GM10847 (cell line): Measurements from ENCODE around the gene BHLHE23.

ENCODE experiments used
- POLR2A ChIP-seq: IDR thresholded peaks from 2 replicates; pipeline ENCODE4 v1.6.1; 2011; ENCODE audit not compliant: insufficient read length; ENCODE audit errors: extremely low read depth

BHLHE23 gene

DNA sequence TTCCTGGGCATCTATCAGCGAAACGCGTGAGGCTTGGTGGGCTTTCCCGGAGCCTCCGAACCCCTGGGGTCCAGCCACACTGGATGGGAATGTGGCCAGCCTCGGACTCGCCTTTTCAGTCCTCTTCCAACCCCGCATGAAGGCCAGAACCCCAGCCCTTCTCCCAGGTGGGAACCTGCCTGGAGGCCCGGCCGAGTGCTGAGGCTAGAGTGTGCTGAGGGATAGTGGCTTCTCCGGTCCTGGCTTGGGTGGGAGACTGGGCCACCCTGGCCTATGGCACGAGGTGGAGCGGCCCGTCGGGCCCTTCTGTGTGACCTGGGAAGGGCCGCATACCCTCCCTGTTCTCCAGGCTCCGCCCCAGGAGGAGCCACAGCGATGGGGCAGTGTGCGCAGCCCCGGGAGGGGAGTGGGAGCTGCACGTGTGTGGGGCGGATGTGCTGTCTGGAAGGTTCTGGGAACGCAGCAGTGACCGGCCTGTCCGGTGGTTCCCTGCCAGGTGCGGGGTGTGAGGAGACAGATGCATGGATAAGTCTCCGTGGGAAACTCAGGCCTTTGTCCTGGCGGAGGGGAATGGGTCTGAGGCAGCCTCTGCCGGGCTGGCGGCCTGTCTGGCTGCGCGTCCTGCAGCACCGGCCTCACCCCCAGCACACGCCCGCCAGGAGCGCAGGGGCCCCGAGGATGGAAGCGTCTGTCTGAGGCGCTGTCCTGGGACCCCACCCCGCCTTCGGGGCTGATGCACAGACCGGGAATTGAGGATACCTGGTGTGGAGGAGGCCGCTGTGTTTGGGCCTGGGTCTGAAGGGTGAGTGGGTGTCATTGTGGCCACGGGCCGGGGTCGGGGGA is 1.1 kb upstream of the BHLHE23 start:
- TF ChIP-seq POLR2A = no peak

DNA sequence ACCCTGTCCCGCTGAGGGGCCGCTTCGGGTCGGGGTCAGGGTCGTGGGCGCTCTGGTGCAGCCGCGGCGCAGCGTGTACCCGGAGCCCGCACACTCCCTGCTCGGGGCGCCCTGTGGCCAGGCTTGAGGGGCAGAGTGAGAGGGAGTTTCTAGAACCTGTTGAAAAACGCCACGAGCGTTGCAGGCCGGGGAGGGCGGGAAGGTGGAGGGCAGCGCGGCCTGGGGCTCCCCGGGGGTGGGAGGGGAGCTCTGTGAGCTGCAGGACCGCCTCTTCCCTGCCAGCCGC is 539 bp upstream of the BHLHE23 start:
- no peak for TF ChIP-seq POLR2A

DNA sequence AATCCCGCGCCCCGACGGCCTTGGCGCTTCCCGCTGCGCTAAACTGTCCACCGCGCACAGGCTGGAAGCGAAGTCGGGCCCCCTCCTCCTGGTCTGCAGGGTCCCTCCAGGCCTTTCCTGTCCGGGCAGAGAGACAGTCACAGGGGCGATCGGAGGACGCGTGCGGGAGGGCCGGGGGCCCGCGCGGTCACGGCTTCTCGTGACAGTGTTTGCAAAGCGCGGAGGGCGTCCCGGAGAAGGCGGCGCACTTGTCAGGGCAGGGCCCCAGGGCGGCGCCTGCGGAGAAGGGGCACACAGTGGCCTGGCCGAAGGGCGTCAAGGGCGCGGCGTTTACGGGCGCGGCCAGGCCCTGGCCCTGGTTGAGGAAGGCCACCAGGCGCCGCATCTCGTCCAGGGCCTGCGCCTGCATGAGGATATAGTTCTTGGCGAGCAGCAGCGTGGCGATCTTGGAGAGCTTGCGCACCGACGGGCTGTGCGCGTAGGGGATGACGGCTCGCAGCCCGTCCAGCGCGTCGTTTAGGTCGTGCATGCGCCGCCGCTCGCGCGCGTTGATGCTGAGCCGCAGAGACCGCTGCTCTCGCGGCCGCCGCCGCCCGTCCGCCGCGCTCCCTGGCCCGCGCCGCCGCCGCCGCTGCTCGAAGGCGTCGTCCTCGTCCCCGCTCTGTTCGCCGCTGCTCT is 763 bp downstream of the BHLHE23 start:
- TF ChIP-seq POLR2A = no peak

DNA sequence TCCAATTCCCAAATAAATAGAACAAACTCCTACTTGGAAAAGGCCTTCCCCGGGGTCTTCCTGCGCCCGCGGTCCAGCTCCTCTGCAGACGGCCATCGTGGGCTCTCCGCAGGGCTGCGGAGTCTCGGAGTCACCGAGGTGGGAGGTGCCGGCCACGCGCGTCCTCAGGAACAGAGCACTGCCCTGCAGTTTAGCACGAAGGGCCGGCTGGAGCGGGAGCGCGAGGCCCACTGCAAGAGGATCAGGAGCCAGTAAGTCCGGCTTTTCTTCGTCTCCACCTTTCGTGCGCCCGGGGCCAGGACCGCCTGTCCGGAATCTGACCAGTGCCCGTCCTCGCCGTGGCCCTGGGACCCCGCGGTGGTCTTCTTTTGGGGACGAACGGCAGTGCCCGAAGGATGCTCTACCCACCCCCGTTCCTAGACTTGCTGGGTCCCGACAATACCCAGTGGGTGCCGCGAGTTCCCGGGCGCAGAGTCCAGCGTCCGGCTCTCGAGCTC is 1.4 kb downstream of the BHLHE23 start:
- TF ChIP-seq POLR2A = no peak

DNA sequence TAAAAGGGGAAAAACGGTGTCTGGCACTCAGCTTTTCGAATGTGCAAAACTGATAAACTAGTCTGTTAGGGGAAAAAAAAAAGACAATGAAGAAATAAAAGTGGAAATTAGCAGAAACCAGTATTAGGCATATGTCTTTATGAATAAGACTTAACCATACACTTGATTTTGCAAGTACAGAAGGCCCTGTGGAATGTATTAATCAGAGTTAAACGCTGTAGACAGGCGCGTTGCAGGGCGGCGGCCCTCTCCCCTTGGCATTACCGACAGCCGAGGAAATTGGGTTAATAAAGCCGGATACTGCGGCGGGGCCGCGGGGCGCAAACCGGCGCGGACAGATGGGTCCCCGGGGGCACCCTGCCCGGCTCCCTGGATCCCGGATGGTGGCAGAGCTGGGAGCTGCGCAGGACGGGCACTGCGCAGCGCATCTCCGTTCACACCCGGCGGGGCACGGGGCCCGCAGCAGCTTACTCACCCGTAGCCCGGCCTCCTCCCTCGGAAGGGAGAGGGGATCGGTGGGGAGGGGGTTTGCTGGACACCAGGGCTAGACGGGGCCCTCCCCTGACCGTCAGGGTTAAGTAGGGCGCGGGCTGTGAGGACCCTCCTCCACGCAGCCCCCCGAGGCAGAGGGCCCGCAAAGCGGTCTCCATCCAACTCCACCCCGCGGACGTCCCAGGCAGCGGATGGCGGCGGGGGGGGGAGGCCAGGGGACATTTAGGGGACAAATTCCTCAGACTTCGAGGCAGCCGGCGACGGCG is 2.0 kb downstream of the BHLHE23 start:
- no peak for TF ChIP-seq POLR2A

DNA sequence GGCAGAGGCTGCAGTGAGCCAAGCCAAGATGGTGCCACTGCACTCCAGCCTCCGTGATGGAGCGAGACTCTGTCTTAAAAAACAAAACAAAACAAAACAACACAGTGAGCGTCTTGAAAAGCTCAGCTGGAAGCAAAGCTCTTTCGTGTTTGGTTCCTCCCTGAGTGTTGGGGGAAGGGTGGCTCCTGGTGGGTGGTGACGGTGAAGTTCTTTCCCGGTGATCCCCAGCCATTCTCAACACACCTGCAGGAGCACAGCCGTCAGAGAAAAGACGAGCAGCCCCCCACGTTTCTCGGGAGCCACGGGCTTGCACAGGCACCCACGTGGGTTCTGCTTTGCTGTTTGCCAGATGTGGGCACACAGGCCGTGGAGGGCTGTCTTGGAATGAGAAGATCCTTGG is 3.2 kb downstream of the BHLHE23 start:
- no peak for TF ChIP-seq POLR2A

DNA sequence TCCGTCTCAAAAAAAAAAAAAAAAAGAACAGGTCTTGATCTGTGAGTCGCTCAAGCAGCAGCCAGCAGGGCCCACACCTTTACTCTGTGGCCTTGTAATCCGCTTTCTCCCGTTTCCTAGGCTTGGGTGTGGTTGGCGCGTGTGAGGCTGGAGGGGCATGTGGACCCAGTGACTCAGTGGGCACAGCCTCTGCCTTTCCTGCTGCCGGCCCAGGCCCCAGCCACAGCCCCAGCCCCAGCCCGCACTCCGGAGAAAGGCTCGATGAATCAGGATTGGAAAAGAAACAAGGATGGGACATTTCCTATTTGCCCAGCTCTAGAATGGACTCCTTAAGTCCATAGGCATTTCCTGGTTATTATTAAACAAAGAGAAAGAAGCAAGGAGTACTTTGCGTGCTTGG is 4.3 kb downstream of the BHLHE23 start:
- no peak for TF ChIP-seq POLR2A

DNA sequence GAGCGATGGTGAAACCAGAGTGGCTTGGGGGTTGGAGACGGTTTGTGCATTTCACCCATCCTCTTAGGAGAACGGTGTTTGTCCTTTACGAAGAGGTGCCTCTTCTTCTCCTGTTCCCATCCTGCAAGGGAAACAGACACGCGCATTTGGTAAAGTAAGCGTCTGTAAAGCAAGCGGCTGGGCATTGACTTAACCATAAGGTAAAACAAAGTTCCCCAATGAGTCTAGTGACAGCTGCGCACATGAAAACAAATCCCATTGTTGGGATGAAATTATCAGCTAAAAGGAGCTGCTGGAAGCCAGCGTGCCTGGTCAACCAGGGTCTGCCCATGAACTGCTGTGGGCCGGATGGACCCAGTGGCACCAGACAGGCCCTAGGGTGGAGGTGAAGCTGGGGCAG is 5.8 kb downstream of the BHLHE23 start:
- TF ChIP-seq POLR2A = no peak

DNA sequence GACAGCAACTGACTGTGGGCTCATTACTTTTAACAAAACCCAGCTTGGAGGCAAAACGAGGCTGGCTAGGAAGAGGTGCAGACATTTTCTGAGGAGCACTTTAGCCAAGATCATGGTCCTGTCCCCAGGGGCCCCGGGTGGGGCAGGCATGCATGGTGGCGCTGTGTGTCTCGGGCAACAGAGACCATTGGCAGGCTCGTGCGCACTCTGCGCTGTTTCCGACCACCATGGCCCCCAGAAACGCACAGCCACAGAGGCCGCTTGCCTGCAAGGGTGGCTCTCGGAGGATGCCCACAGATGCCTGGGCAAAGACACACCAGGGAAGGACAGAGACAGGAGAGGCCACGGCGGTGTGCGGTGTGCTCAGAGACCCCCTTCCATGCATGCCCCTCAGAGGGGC is 6.7 kb downstream of the BHLHE23 start:
- TF ChIP-seq POLR2A = no peak

DNA sequence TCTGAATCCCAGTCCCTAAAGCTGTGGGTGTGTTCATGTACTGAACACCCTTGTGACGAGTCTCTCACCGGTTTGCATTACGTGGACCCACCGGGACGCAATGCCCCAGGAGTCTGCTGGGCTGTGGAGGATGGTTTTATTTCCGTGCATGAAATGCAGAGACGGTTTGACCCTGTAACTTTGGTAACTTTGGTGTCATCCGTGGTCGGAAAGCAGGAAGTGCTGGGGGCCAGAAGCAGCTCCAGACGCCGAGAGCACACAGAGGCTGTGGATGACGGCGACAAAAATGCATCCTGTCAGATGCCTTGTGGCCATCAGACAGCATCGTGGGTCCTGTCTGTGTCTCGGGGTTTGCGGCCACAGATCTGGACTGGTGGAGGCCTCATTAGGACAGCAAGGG is 7.2 kb downstream of the BHLHE23 start:
- TF ChIP-seq POLR2A = no peak

DNA sequence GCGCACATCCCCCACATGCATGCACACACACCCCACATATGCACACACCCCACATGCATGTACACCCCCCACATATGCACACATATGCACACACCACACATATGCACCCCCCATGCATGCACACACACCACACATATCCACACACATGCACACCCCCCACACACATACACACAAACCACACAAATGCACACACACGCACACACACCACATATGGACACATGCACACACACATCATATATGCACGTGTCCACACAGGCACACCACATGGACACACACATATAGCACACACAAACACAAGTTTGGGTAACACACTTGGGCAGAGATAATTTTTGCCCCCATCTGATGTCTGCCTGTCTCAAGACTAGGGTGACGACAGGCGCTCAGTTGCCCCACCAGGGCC is 8.3 kb downstream of the BHLHE23 start:
- no peak for TF ChIP-seq POLR2A

DNA sequence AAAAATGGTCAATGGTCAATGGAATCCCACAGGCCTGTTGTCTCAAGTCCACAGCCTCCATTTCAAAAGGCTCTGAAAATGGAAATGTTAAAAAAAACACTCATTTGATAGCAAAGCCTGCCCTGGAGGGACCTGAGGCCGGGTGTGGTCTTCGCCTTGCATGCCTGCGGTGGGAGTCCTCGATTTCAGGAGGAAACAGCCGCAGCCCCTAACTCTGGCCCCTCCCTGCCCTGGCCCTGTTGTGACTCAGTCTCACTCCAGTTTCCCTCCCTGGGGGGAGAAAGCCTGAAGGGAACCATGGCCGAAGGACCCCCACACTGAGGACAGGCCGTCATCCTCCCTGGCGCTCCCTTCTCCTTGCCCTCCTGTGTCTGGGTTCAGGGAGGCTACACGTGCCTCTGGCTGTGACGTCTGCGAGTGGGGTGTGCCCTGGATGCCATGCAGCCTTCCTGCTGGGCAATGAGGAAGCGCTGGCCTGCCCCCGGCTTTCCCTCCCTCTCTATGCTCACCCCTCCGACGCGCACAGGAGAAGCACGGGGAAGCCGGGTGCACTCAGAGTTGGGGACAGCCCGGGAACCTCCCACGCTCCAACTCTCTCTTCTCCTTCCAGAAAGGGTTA is 9.2 kb downstream of the BHLHE23 start:
- TF ChIP-seq POLR2A = no peak

DNA sequence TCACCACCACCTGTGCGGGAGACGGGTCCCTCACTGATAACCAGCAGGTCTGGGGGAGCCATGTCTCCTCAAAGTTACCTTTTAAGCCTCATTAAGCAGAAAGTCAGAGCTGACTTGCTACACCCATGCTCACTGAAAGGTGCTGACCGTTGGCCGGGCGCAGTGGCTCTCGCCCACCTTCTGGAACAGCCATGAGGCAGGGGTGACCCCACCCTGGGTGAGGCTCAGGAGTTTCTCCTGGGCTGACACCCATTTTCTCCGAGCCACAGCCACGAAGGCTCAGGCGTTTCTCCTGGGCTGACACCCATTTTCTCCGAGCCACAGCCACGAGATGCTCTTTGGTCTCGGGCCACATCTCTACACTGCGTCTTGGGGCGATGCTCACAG is 10.2 kb downstream of the BHLHE23 start:
- no peak for TF ChIP-seq POLR2A

DNA sequence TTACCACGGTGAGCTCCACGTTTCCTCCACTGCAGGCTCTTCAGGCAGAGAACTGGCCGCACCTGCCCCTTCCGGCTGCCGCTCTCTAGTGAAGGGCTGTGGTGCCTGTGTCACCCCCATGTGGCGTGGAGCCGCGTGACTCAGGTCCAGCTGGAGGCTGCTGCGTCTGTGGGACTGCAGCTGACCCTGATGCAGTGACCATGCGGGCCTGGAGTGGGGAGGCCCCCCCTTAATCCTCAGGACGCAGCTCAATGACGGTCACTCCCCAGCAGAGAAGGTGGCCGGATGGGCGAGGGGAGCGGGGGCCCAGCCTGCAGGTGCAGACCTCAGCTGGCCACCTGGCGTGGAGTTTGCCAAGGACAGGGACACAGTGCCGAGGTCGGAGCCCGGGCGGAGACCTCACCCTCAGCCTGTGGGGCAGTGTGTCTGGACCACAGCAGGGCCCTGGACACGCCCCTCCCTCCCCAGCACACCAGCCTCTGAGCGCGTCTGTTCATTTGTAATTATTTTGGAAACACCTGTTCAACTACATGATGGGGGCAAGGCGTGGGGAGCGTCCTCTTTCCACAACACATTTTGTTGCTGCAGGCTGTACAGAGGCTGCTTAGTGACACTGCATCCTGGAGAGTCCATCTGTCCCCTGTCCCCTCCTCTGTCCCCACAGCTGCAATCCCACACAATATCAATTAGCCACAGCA is 10.7 kb downstream of the BHLHE23 start:
- no peak for TF ChIP-seq POLR2A

DNA sequence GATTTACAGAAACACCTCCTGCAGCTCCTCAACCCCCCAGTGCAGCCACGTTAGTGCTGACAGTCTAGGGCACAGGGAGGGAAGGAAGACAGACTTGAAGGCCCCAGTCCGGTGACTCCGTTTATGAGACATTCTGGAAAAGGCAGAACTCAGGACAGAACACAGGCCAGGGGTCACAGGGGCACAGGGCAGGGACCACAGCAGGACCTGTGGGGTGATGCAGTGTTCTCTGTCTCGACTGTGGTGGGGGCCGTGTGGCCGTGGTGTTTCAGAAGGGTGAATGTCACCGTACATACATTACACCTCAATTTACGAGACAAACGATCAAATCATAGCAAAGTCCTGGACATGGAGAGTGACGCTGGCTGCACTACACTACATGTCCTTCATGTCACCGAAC is 11.3 kb downstream of the BHLHE23 start:
- TF ChIP-seq POLR2A = no peak
